DMS53 (cell line): Measurements from ENCODE around the gene FBRS.
"Not testable (repeated sequence)": the region's sequence is repeated elsewhere in the genome, so short reads cannot be mapped to it uniquely, and the experiment has no call there.

Experiments
- DNase-seq: peaks from one replicate; lab custom pipeline; 2025; lab: John Stamatoyannopoulos, UW

Gene FBRS

DNA sequence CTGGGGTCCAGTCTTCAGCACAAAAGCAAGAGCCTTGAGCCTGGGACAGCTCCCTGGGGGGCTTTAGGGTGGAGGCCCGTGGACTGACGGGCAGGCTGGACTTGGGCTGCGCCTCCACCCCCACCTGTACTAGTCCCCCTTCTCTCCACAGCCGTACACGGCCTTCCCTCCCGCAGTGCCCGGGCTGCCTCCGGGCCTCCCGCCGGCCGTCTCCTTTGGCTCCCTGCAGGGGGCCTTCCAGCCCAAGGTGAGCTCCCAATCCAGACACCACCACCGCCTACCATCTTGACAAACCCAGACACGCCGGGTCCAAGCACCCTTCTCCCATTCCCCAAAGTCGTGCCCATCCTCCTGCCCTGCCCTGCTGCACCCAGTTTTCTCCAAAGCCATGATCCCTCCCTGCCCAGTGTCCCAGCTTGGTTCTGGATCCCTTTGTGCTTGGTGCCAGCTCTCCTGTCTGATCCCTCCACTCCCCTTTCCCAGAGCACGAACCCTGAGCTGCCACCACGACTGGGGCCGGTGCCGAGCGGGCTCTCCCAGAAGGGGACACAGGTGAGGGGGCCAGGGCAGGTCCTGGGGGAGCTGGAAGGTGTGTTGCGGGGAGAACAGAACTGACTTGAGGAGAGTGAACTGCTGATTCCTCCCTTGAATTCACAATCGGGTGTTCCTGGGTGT lies 7.1 kb downstream of the FBRS start:
- DNase-seq, result no peak

DNA sequence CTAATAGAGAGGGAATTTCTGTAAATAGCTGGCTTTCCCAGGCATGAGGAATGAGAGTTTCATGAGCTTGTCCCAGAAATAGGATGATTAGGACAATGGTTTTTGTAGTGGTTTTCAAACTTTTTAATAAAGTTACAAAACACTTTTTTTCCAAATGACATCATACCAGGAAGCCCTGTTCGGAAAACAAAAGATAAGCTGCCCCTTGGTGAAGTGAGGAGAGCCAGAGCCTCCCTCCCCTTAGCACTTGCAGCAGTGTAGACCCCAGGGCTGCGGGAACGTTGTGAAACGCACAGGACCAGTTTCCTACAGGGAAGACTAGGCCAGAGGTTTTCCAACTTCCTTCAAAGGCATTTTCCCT lies 7.6 kb downstream of the FBRS start:
- no peak for DNase-seq

- no peak for DNase-seq
Measured at GRCh38 chr16:30666681-30667080, 8.4 kb downstream of the FBRS start.

GRCh38 chr16:30667361-30667905 lies 9.2 kb downstream of the FBRS start:
- DNase-seq, result no peak

DNA sequence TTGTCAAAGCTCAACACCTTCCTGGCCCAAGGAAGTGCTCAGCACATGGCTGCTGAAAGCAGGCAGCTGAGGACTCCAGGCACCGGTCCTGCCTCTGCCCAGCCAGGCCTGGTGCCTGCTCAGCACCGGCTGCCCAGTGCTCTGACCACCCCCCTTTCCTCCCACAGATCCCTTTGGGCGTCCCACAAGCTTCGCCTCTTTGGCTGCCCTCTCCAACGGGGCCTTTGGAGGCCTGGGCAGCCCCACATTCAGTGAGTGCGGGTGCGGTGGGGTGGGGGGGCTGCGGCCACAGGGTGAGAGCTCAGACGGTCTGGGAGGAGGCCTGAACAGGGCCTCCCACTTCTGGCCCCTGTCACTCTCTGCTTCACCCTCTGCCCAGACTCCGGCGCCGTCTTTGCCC lies 10.2 kb downstream of the FBRS start:
- no peak for DNase-seq

DNA sequence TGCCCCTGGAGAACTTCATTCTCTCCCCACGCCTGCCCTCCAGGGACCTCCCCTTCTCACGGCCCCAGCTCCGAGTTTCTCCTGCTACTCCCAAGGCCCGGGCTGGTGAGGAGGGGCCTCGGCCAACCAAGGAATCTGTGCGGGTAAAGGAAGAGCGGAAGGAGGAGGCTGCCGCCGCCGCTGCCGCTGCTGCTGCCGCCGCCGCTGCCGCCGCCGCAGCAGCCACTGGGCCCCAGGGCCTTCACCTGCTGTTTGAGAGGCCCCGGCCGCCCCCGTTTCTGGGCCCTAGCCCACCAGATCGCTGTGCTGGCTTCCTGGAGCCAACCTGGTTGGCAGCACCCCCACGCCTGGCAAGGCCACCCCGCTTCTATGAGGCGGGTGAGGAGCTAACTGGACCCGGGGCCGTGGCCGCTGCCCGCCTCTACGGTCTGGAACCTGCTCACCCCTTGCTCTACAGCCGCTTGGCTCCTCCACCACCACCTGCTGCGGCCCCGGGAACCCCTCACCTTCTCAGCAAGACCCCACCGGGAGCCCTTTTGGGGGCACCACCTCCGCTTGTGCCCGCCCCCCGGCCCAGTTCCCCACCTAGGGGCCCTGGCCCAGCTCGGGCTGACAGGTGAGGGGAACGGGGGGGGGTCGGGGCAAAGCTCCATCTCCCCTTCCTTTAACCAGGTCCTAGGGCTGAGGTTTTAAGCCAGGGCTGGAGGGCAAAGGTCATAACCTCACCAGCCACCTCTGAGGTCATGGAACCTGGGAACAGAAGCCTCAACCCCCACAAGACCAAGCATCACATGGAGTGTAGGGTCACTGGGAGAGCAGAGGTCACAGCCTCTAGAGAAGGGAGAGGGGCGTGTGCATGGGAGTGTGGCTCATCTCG lies 11.0 kb downstream of the FBRS start:
- no peak for DNase-seq

GRCh38 chr16:30669903-30670824 lies 11.9 kb downstream of the FBRS start:
- DNase-seq, result no peak

DNA sequence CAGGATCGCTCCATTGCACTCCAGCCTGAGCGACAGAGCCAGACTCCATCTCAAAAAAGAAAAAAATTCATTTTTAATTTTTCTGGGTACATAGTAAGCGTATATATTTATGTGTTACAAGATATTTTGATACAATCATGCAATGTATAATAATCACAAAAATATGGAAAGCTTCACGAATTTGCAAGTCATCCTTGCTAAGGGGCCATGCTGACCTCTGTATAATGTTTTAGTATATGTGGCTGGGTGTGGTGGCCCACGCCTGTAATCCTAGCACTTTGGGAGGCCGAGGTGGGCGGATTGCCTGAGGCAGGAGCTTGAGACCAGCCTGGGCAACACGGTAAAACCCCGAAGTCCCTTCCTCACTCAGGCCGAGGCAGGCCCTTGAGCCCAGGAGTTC lies 16.9 kb downstream of the FBRS start:
- DNase-seq, result no peak

- DNase-seq, result no peak
Measured at GRCh38 chr16:30677931-30678585, 19.8 kb downstream of the FBRS start.

GRCh38 chr16:30678586-30678970 lies 20.3 kb downstream of the FBRS start:
- no peak for DNase-seq

- no peak for DNase-seq
Measured at GRCh38 chr16:30680326-30680725, 22.1 kb downstream of the FBRS start.

- no peak for DNase-seq
Measured at GRCh38 chr16:30688701-30689100, 30.5 kb downstream of the FBRS start.

DNA sequence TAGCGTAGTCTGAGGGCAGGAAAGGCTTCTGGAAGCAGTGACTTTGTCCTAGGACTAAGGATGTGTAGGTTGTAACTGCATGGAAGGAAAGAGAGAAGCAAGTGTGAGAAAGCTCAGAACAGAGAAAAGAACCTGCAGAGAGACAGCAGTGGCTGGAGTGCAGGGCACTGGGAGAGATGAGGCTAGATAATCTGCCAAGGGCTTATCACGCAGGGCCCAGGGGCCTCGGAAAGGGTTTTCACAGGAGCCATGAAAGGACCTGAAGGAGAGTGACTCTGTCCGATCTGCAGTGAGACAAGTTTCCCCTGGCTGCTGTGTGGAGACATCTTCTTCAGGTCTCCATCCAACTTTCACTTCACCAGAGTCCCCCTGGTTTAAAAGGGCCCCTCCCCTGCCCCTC lies 33.7 kb downstream of the FBRS start:
- no peak for DNase-seq

GRCh38 chr16:30692396-30693064 lies 34.3 kb downstream of the FBRS start:
- no peak for DNase-seq

GRCh38 chr16:30694926-30695693 lies 36.9 kb downstream of the FBRS start:
- no peak for DNase-seq

DNA sequence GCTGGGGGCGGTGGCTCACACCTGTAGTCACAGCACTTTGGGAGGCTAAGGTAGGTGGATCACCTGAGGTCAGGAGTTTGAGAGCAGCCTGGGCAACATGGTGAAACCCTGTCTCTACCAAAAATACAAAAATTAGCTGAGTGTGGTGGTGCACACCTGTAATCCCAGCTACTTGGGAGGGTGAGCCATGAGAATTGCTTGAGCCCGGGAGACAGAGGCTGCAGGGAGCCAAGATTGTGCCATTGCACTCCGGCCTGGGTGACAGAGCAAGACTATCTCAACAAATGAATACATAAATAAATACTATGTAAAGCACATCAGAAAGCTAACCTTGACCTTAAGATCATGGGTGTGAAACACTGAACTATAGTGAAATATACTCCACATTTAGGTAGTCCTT lies 38.4 kb downstream of the FBRS start:
- DNase-seq, result not testable (repeated sequence)

DNA sequence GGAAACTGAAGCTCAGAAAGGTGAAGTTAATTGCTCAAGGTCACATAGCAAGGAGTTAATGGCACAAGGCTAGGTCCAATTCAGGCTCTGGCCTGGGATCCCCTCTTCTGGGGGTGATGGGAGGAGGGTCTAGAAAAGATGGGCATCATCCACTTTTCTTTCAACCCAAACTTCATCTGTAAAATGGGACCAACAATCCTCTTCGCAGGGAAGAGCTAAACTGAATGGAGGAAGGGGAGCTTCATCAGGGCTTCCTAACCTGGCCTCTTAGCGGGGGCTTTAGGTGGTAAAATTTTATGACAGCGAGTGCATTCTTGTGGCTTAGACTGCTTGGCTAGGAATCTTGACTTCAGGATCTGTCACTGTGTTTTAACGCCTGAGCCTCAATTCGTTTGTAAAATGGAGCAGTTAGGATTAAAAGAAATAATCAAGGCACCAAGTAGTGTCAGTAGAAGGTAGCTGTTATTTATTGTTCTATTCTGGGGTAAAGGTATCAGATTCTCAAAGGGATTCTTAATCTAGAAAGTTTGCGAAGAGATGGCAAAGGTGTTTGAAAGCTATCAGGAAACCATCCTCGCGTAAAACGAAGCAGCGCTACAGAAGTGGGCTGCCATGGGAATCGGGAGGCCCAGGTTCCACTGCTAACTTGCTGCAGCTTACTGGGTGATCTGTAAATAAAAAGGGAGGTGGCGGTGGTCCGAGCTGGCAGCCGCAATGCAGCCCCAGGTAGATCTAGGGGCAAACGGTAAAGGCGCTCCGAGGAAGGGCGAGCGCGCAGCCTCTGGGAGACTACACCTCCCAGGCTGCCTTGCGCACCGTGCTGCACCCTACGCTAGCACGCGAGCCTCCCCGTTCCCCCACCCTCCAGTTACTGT lies 39.3 kb downstream of the FBRS start:
- peak; percentile 97 for DNase-seq

- DNase-seq, result peak; percentile 92
Measured at GRCh38 chr16:30698139-30698815, 40.0 kb downstream of the FBRS start.
